IgD-negative memory B cell (primary cell): Measurements from ENCODE around the gene CFAP97D2. TPM values are rescaled to one million over a fixed set of nuclear protein-coding genes. Genes with fewer than 3 reads are reported as not detected.
"Not testable (repeated sequence)": the region's sequence is repeated elsewhere in the genome, so short reads cannot be mapped to it uniquely, and the experiment has no call there.

Experiments
- H3K27ac Mint-ChIP-seq, 3 donors: one replicate each; pipeline ENCODE4 v1.8.0; 2020 to 2022; ENCODE audit warnings: mild to moderate bottlenecking in 3 of 3, mixed read lengths in 3 of 3, moderate library complexity in 1 of 3
- H3K27me3 Mint-ChIP-seq: one replicate; pipeline ENCODE4 v1.8.0; 2021; ENCODE audit warnings: mixed read lengths
- H3K36me3 Mint-ChIP-seq: one replicate; pipeline ENCODE4 v1.8.0; 2020; ENCODE audit warnings: mild to moderate bottlenecking, mixed read lengths
- H3K4me1 Mint-ChIP-seq, 3 donors: one replicate each; pipeline ENCODE4 v1.8.0; 2020 to 2022; ENCODE audit warnings: mixed read lengths in 3 of 3, mild to moderate bottlenecking in 1 of 3
- H3K4me3 Mint-ChIP-seq, 4 donors: one replicate each; pipeline ENCODE4 v1.8.0; 2020 to 2022; ENCODE audit warnings: mild to moderate bottlenecking in 4 of 4, mixed read lengths in 4 of 4, moderate library complexity in 3 of 4
- H3K9me3 Mint-ChIP-seq, 3 donors: one replicate each; pipeline ENCODE4 v1.8.0; 2020 to 2021; ENCODE audit warnings: mixed read lengths in 3 of 3, mild to moderate bottlenecking in 1 of 3
- polyA plus RNA-seq: library from polyadenylated mRNA; unstranded; fragments of 300-500 nt; fragmentation: Illumina TruSeq; gene quantifications from one replicate; pipeline ENCODE4 v1.2.3, GENCODE V29; 2021

The CFAP97D2 gene
- polyA plus RNA-seq, 1 donor from 2014 or later = not detected

- not testable (repeated sequence) for H3K27ac Mint-ChIP-seq
- H3K36me3 Mint-ChIP-seq = peaks cover 26% of the 10 kb centered on the region
These were observed 85.3 kb downstream of the CFAP97D2 start for GRCh38 chr13:114264313-114264712.

GRCh38 chr13:114264886-114265611 lies 86.0 kb downstream of the CFAP97D2 start:
- no peak overlapping the region for H3K27ac Mint-ChIP-seq
- H3K9me3 Mint-ChIP-seq = peaks cover 0 to 3% (median 2%) of the 10 kb centered on the region in 3 donors
- H3K27me3 Mint-ChIP-seq = no peaks in the 10 kb centered on the region
- peak overlapping the region in 1 of 4 donors; percentile 32 for H3K4me3 Mint-ChIP-seq
- peaks cover 27% of the 10 kb centered on the region for H3K36me3 Mint-ChIP-seq
- peaks cover 24 to 45% (median 41%) of the 10 kb centered on the region in 3 donors for H3K4me1 Mint-ChIP-seq

More at GRCh38 chr13:114264313-114264712, 85.3 kb downstream of the CFAP97D2 start:
- Mint-ChIP-seq H3K4me1 (peaks cover 31 to 48% (median 47%) of the 10 kb centered on the region in 3 donors), H3K4me3 (peak overlapping the region in 1 of 4 donors; percentile 61)
- H3K9me3 Mint-ChIP-seq, H3K27me3 Mint-ChIP-seq: not testable (repeated sequence)

GRCh38 chr13:114266241-114266640 lies 87.2 kb downstream of the CFAP97D2 start:
- Mint-ChIP-seq H3K27ac (peak overlapping the region in 1 of 3 donors; percentile 31), H3K4me3 (peak overlapping the region in 1 of 4 donors; percentile 65), H3K36me3 (peaks cover 27% of the 10 kb centered on the region), H3K9me3 (peaks cover 0 to 3% (median 2%) of the 10 kb centered on the region in 3 donors), H3K27me3 (no peaks in the 10 kb centered on the region), H3K4me1 (peaks cover 15 to 37% (median 29%) of the 10 kb centered on the region in 3 donors)

GRCh38 chr13:114268344-114269280 lies 89.6 kb downstream of the CFAP97D2 start:
- Mint-ChIP-seq H3K4me3 (peak overlapping the region in 2 of 4 donors; percentile 52 to 83), H3K36me3 (peaks cover 29% of the 10 kb centered on the region), H3K27ac (peak overlapping the region in 2 of 3 donors; percentile 8 to 32), H3K4me1 (peaks cover 9 to 19% (median 10%) of the 10 kb centered on the region in 3 donors), H3K27me3 (no peaks in the 10 kb centered on the region), H3K9me3 (peaks cover 0 to 3% (median 2%) of the 10 kb centered on the region in 3 donors)

- Mint-ChIP-seq H3K27ac (peak overlapping the region in 2 of 3 donors; percentile 8 to 63), H3K36me3 (peaks cover 28% of the 10 kb centered on the region), H3K4me1 (peaks cover 6 to 16% (median 7%) of the 10 kb centered on the region in 3 donors), H3K9me3 (peaks cover 0 to 3% (median 2%) of the 10 kb centered on the region in 3 donors), H3K27me3 (no peaks in the 10 kb centered on the region), H3K4me3 (no peak overlapping the region)
These were observed 90.3 kb downstream of the CFAP97D2 start for GRCh38 chr13:114269281-114269770.

Other genes starting within 250 kb of the CFAP97D2 start
- gene C13orf46, start 205.2 kb upstream of the CFAP97D2 start, polyA plus RNA-seq = 1.1 TPM
- gene RASA3, start 46.6 kb upstream of the CFAP97D2 start, polyA plus RNA-seq = 52.8 TPM
- 22.6 TPM for gene CDC16, start 55.6 kb downstream of the CFAP97D2 start, polyA plus RNA-seq
- gene UPF3A, start 102.3 kb downstream of the CFAP97D2 start, polyA plus RNA-seq = 35.5 TPM
- gene CHAMP1, start 135.2 kb downstream of the CFAP97D2 start, polyA plus RNA-seq = 14.6 TPM